ENCODE results near the gene SF3B3.
"Not testable (repeated sequence)": the region's sequence is repeated elsewhere in the genome, so short reads cannot be mapped to it uniquely, and the experiment has no call there.

SF3B3 gene

DNA sequence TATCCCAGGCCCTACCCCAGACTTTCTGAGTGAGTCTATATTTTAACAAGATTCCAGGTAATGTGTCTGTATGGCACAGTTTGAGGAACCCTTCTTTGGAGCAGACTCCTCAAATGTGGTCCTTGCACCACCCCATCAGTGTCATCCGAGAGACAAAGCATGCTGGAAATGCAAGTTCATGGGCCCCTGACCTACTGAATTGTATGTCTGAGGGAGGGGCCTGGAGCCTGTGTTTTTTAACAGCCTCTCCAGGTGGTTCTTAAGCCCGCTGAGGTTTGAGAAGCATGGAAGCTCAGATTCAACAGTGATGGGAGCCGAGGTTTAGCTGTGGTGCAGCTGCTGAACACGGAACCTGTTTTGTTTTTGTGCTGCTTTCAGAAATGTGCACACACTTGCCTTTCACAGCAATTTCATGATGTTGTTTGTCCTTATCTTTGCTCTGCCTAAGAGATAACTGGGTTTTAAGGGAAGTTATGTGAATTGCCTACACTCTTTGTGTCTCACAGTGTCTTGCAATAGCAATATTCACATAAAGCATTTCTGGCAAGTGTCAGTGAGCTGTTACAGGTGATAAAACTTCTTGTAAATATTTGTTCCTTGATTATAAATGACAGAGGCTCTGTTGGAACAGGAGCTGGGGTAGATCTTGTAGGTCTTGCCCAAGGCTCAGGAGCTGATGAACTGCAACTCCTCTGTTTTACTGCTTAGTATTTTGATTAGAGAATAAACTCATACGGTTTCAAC lies 90.8 kb downstream of the SF3B3 start:
- Histone ChIP-seq H3K27me3 (no peaks in the 10 kb centered on the region), H3K4me3 (ENCODE audit: low read depth, low read length) (no peak overlapping the region), H3K9me3 (no peaks in the 10 kb centered on the region; the same call in 1 of the 2 replicates), H3K36me3 (no peaks in the 10 kb centered on the region), H3K4me1 (peaks cover 6% of the 10 kb centered on the region; the same call in 1 of the 2 replicates)
- DNase-seq = no peak
- TF ChIP-seq, protein P1, sequence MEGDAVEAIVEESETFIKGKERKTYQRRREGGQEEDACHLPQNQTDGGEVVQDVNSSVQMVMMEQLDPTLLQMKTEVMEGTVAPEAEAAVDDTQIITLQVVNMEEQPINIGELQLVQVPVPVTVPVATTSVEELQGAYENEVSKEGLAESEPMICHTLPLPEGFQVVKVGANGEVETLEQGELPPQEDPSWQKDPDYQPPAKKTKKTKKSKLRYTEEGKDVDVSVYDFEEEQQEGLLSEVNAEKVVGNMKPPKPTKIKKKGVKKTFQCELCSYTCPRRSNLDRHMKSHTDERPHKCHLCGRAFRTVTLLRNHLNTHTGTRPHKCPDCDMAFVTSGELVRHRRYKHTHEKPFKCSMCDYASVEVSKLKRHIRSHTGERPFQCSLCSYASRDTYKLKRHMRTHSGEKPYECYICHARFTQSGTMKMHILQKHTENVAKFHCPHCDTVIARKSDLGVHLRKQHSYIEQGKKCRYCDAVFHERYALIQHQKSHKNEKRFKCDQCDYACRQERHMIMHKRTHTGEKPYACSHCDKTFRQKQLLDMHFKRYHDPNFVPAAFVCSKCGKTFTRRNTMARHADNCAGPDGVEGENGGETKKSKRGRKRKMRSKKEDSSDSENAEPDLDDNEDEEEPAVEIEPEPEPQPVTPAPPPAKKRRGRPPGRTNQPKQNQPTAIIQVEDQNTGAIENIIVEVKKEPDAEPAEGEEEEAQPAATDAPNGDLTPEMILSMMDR (IDR thresholded peaks at IDR 0.05; ENCODE audit: low read depth, low read length) = no peak

DNA sequence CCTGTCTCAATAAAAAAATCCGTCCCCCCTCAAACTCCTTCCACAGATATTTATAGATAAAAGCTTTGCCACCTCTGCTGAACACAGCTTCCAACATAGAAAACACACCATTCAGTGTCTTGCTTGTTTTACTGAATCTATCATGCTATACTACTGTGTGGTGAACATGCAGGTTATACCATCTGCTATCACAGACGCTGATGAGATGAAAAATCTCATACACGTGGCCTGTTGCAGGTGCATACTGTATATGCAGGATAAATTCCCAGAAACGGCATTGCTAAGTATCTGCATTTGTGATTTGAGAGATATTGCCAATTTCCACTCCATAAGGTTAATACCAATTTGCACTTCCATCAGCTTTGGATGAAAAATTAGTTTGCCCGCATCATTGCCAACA lies 92.3 kb downstream of the SF3B3 start:
- Histone ChIP-seq H3K4me1 (peaks cover 6% of the 10 kb centered on the region; the same call in 1 of the 2 replicates), H3K36me3 (no peaks in the 10 kb centered on the region), H3K27me3 (no peaks in the 10 kb centered on the region), H3K4me3 (ENCODE audit: low read depth, low read length) (no peak overlapping the region), H3K9me3 (no peaks in the 10 kb centered on the region)
- TF ChIP-seq, protein P1 (IDR thresholded peaks at IDR 0.05; ENCODE audit: low read depth, low read length) = no peak
- no peak for DNase-seq

DNA sequence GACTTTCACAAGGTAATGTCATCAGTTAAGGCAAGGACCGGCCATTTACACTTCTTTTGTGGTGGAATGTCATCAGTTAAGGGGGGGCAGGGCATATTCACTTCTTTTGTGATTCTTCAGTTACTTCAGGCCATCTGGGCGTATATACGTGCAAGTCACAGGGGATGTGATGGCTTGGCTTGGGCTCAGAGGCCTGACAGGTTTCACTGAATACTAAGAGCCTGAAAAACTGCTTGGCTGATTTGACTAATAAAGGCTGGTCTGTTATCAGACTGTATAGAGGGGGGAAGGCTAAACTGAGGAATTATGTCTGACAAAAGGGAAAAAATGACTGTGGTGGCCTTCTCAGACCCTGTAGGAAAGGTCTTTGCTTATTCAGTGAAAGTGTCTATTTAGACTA lies 98.2 kb downstream of the SF3B3 start:
- not testable (repeated sequence) for H3K9me3 ChIP-seq; H3K36me3 ChIP-seq; DNase-seq; H3K4me3 ChIP-seq (ENCODE audit: low read depth, low read length); H3K4me1 ChIP-seq; H3K27me3 ChIP-seq

All from BE2C (cell line).